Measurements from ENCODE around the gene RFTN1.

The RFTN1 gene

GRCh38 chr3:16529264-16529663, 15.8 kb upstream of the RFTN1 start (continued):
- no peak for TF ChIP-seq POU6F1 (CRISPR knock-in tag; IDR thresholded peaks at IDR 0.05; ENCODE audit: borderline replicate concordance, low read depth)
- no peak for TF ChIP-seq TOX (CRISPR knock-in tag; IDR thresholded peaks at IDR 0.05; ENCODE audit: borderline replicate concordance)

GRCh38 chr3:16528581-16528993, 15.1 kb upstream of the RFTN1 start:
- ATAC-seq: no peak; the same call in 2 of the 3 replicates

GRCh38 chr3:16528106-16528505, 14.6 kb upstream of the RFTN1 start:
- no peak for ATAC-seq
- TF ChIP-seq ZC3H10 (CRISPR knock-in tag; IDR thresholded peaks at IDR 0.05) (no peak), CSDC2 (CRISPR knock-in tag; IDR thresholded peaks at IDR 0.05) (no peak), ARNTL (CRISPR knock-in tag; IDR thresholded peaks at IDR 0.05; ENCODE audit: borderline replicate concordance, low read depth) (no peak), PPARA (CRISPR knock-in tag; IDR thresholded peaks at IDR 0.05; ENCODE audit: borderline replicate concordance) (no peak), TOX (CRISPR knock-in tag; IDR thresholded peaks at IDR 0.05; ENCODE audit: borderline replicate concordance) (no peak), BACH2 (CRISPR knock-in tag; IDR thresholded peaks at IDR 0.05; ENCODE audit: borderline replicate concordance) (no peak), POU6F1 (CRISPR knock-in tag; IDR thresholded peaks at IDR 0.05; ENCODE audit: borderline replicate concordance, low read depth) (no peak), ESRRG (CRISPR knock-in tag; IDR thresholded peaks at IDR 0.05) (no peak)

More at GRCh38 chr3:16528581-16528993, 15.1 kb upstream of the RFTN1 start:
- TF ChIP-seq CSRNP3 (CRISPR knock-in tag; IDR thresholded peaks at IDR 0.05) (no peak), TOX (CRISPR knock-in tag; IDR thresholded peaks at IDR 0.05; ENCODE audit: borderline replicate concordance) (no peak), CSDC2 (CRISPR knock-in tag; IDR thresholded peaks at IDR 0.05) (no peak), GLIS3 (CRISPR knock-in tag; IDR thresholded peaks at IDR 0.05) (no peak), PPARA (CRISPR knock-in tag; IDR thresholded peaks at IDR 0.05; ENCODE audit: borderline replicate concordance) (no peak), POU6F1 (CRISPR knock-in tag; IDR thresholded peaks at IDR 0.05; ENCODE audit: borderline replicate concordance, low read depth) (no peak), PATZ1 (CRISPR knock-in tag; IDR thresholded peaks at IDR 0.05; ENCODE audit: borderline replicate concordance) (no peak), ESRRG (CRISPR knock-in tag; IDR thresholded peaks at IDR 0.05) (no peak), ZNF70 (CRISPR knock-in tag; IDR thresholded peaks at IDR 0.05) (no peak), ISL1 (CRISPR knock-in tag; IDR thresholded peaks at IDR 0.05) (no peak), ZNF8 (CRISPR knock-in tag; IDR thresholded peaks at IDR 0.05) (no peak), TSHZ2 (CRISPR knock-in tag; IDR thresholded peaks at IDR 0.05) (no peak), TCF4 (CRISPR knock-in tag; IDR thresholded peaks at IDR 0.05; ENCODE audit: borderline replicate concordance) (no peak)
